Measurements from ENCODE around the gene PDLIM7. TPM values are rescaled to one million over a fixed set of nuclear protein-coding genes. Genes with fewer than 3 reads are reported as not detected.

Gene PDLIM7
- total and polyA plus RNA-seq, 2 of the 8 experiments (the other 6 are each of a cell fraction or from before 2014, with no cell fraction given), result 67.3 to 94.2 TPM

- CTCF ChIA-PET (ENCODE audit: partially characterized antibody), result interaction anchor here (0.9 to 10.4 kb wide), 12 partner anchors 9 to 106 kb away, joined by 3 to 162 read pairs (median 6); partner anchors contain the start of gene PDLIM7
- TF ChIP-seq CHD1 (IDR thresholded peaks at IDR 0.05; ENCODE audit: low read depth, low read length), result no peak
- TF ChIP-seq PHF8 (conservative IDR thresholded peaks at IDR 0.05; ENCODE audit: low read depth, low read length), result no peak
- no peak for TF ChIP-seq TCF12 (IDR thresholded peaks at IDR 0.05; ENCODE audit: low read depth, low read length)
- TF ChIP-seq RBBP5 (IDR thresholded peaks at IDR 0.05; ENCODE audit: borderline replicate concordance, low read depth, low read length), result no peak
- TF ChIP-seq CEBPB (IDR thresholded peaks at IDR 0.05; ENCODE audit: low read depth, low read length), result no peak
- no peak for TF ChIP-seq BACH1 (IDR thresholded peaks at IDR 0.05; ENCODE audit: low read length)
- TF ChIP-seq, protein P1, sequence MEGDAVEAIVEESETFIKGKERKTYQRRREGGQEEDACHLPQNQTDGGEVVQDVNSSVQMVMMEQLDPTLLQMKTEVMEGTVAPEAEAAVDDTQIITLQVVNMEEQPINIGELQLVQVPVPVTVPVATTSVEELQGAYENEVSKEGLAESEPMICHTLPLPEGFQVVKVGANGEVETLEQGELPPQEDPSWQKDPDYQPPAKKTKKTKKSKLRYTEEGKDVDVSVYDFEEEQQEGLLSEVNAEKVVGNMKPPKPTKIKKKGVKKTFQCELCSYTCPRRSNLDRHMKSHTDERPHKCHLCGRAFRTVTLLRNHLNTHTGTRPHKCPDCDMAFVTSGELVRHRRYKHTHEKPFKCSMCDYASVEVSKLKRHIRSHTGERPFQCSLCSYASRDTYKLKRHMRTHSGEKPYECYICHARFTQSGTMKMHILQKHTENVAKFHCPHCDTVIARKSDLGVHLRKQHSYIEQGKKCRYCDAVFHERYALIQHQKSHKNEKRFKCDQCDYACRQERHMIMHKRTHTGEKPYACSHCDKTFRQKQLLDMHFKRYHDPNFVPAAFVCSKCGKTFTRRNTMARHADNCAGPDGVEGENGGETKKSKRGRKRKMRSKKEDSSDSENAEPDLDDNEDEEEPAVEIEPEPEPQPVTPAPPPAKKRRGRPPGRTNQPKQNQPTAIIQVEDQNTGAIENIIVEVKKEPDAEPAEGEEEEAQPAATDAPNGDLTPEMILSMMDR (IDR thresholded peaks at IDR 0.05; ENCODE audit: control extremely low read depth in 1 of 3, insufficient read depth in 1 of 3, low read depth in 1 of 3, low read length in 3 of 3), result no peak
- no peak for TF ChIP-seq MAFK (IDR thresholded peaks at IDR 0.05; ENCODE audit: low read depth, low read length)
- no peak for TF ChIP-seq CTBP2 (IDR thresholded peaks at IDR 0.05; ENCODE audit: borderline replicate concordance, insufficient read depth, insufficient read length, low read length)
- no peak for TF ChIP-seq SP2 (IDR thresholded peaks at IDR 0.05; ENCODE audit: low read length)
Observed at GRCh38 chr5:177477701-177478477, 19.5 kb downstream of the PDLIM7 start.

More at GRCh38 chr5:177477701-177478477, 19.5 kb downstream of the PDLIM7 start:
- H3K27me3 ChIP-seq (replicated peaks in 1 of 4; ENCODE audit: control insufficient read depth in 3 of 4, extremely low read depth in 1 of 4, insufficient read depth in 3 of 4, low read length in 3 of 4), result no peaks in the 10 kb centered on the region
- H3K23ac ChIP-seq (ENCODE audit: insufficient read length), result no peak overlapping the region
- peaks cover 0 to 18% (median 11%) of the 10 kb centered on the region in 4 experiments; a peak in 6 of 7 replicates for H3K4me1 ChIP-seq (replicated peaks in 1 of 4; ENCODE audit: control insufficient read depth in 3 of 4, insufficient read depth in 4 of 4, low read length in 3 of 4)
- 88% methylated on average over 13 of the region's 13 CpGs; no CpG with 5 or more reads in 1 of the 2 experiments for WGBS, 2 experiments (ENCODE audit: extremely low coverage in 1 of 2, insufficient coverage in 1 of 2, insufficient read length in 1 of 2, insufficient replicate concordance in 2 of 2, low coverage in 1 of 2, low lambda C conversion rate in 2 of 2, missing lambda C conversion rate in 1 of 2)
- FAIRE-seq (no peak), DNase-seq (ENCODE audit: low read depth in 1 of 2, low spot score in 2 of 2) (no peak)
- H4K20me1 ChIP-seq (replicated peaks in 1 of 2; ENCODE audit: control insufficient read depth in 1 of 2, insufficient read depth in 2 of 2, low read length in 2 of 2), result peaks cover 0 to 3% of the 10 kb centered on the region in 2 experiments
- no peaks in the 10 kb centered on the region for H3K9me3 ChIP-seq (ENCODE audit: insufficient read depth in 2 of 2, low read depth in 1 of 2, low read length in 1 of 2)
- no peak overlapping the region for H3K4ac ChIP-seq (replicated peaks; ENCODE audit: insufficient read length, low read depth, low read length)
- no peaks in the 10 kb centered on the region; a peak in 1 of 8 replicates for H3K36me3 ChIP-seq (ENCODE audit: control insufficient read depth in 2 of 4, insufficient read depth in 4 of 4, low read length in 3 of 4)
- H2BK5ac ChIP-seq (ENCODE audit: low read depth, low read length), result no peak overlapping the region
- no peaks in the 10 kb centered on the region for H3K79me2 ChIP-seq (ENCODE audit: control insufficient read depth in 1 of 2, insufficient read depth in 2 of 2, low read length in 2 of 2)
- no peak overlapping the region for H4K91ac ChIP-seq (replicated peaks; ENCODE audit: insufficient read length, low read length)
- no peak overlapping the region; a peak in 1 of 7 replicates for H3K9ac ChIP-seq (replicated peaks in 1 of 4; ENCODE audit: extremely low read depth in 1 of 4, low read depth in 3 of 4, low read length in 3 of 4)
- no peak overlapping the region for H2AK5ac ChIP-seq (ENCODE audit: low read depth, low read length)
- H3K79me1 ChIP-seq (ENCODE audit: low read depth, low read length), result peaks cover 2% of the 10 kb centered on the region; the same call in 1 of the 2 replicates
- no peak overlapping the region for H3K27ac ChIP-seq (ENCODE audit: low read depth, low read length)
- no peak overlapping the region for H3K18ac ChIP-seq (ENCODE audit: extremely low read depth, low read length)
- H3K14ac ChIP-seq (ENCODE audit: insufficient read length), result no peak overlapping the region
- H2AFZ ChIP-seq (ENCODE audit: low read length), result no peak overlapping the region
- POLR2A ChIA-PET (ENCODE audit: partially characterized antibody), result interaction anchor here (0.7 to 67.5 kb wide), 9 partner anchors 2 to 112 kb away, joined by 3 to 3349 read pairs (median 5); partner anchors contain the start of genes DBN1, DDX41, DOK3 and PDLIM7
- H4K8ac ChIP-seq (ENCODE audit: extremely low read depth, insufficient read depth, low read length), result no peak overlapping the region
- no peak overlapping the region for H2BK12ac ChIP-seq (ENCODE audit: low read depth, low read length)
- no peak overlapping the region for H2BK20ac ChIP-seq (ENCODE audit: low read length)
- no peak overlapping the region for H3K4me3 ChIP-seq (ENCODE audit: extremely low read depth in 1 of 4, insufficient read depth in 2 of 4, low read depth in 3 of 4, low read length in 4 of 4)
- H3K23me2 ChIP-seq (ENCODE audit: low read depth, low read length), result peaks cover 3% of the 10 kb centered on the region
- no peak overlapping the region for H3K56ac ChIP-seq (replicated peaks; ENCODE audit: insufficient read length, low read depth, low read length)
- H3K4me2 ChIP-seq (ENCODE audit: insufficient read depth in 1 of 2, low read depth in 2 of 2, low read length in 2 of 2), result no peak overlapping the region
- no peak overlapping the region for H2BK120ac ChIP-seq (replicated peaks; ENCODE audit: low read depth, low read length)
- no peak overlapping the region for H4K5ac ChIP-seq (ENCODE audit: insufficient read length, low read depth, low read length)
- H2BK15ac ChIP-seq (ENCODE audit: low read length), result no peak overlapping the region

All from H1 (cell line).